ENCODE results near the gene KRTAP11-1.

DNA sequence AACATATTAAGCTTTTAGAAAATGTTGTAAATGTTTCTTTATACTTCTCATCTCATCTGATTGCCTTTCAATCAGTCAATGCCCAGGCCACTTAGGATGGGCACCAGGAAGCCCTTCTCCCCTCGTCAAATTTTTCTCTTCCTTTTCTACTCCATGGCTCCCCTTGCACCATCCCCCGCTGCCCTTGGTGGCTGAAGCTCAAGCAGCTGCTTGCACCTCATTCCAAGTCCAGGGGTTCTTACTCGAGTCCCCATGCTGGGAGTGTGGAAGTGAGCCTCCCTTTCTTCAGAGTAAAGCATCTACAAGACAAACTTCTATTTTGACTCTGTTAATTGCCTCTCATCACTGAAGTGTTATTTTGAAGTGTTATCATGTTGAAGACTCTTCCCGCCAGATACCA lies 39.7 kb upstream of the KRTAP11-1 start:
- TF ChIP-seq, protein P1, sequence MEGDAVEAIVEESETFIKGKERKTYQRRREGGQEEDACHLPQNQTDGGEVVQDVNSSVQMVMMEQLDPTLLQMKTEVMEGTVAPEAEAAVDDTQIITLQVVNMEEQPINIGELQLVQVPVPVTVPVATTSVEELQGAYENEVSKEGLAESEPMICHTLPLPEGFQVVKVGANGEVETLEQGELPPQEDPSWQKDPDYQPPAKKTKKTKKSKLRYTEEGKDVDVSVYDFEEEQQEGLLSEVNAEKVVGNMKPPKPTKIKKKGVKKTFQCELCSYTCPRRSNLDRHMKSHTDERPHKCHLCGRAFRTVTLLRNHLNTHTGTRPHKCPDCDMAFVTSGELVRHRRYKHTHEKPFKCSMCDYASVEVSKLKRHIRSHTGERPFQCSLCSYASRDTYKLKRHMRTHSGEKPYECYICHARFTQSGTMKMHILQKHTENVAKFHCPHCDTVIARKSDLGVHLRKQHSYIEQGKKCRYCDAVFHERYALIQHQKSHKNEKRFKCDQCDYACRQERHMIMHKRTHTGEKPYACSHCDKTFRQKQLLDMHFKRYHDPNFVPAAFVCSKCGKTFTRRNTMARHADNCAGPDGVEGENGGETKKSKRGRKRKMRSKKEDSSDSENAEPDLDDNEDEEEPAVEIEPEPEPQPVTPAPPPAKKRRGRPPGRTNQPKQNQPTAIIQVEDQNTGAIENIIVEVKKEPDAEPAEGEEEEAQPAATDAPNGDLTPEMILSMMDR (IDR thresholded peaks at IDR 0.05; ENCODE audit: insufficient read depth, low read length, poor library complexity, severe bottlenecking), result no peak
- TF ChIP-seq EZH2phosphoT487 (conservative IDR thresholded peaks at IDR 0.05; ENCODE audit: low read length), result no peak
